NCI-H2081 (cell line): ENCODE measurements around the gene BMP8A.
A peak's percentile ranks its signal among the peaks of the same experiment; 100 is the strongest.
"Not testable (repeated sequence)": the region's sequence is repeated elsewhere in the genome, so short reads cannot be mapped to it uniquely, and the experiment has no call there.

Experiments used
- DNase-seq, 2 experiments: peaks; one replicate each; lab custom pipeline; 2025; lab: John Stamatoyannopoulos, UW

Gene BMP8A, protein sequence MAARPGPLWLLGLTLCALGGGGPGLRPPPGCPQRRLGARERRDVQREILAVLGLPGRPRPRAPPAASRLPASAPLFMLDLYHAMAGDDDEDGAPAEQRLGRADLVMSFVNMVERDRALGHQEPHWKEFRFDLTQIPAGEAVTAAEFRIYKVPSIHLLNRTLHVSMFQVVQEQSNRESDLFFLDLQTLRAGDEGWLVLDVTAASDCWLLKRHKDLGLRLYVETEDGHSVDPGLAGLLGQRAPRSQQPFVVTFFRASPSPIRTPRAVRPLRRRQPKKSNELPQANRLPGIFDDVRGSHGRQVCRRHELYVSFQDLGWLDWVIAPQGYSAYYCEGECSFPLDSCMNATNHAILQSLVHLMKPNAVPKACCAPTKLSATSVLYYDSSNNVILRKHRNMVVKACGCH

GRCh38 chr1:39491146-39491921, at the start of gene BMP8A:
Gene BMP8A, plus strand, starts transcription at chr1:39491636. Its CDS starts 356 bp downstream, at chr1:39491992.
- peak; percentile 78 to 84 for DNase-seq

DNA sequence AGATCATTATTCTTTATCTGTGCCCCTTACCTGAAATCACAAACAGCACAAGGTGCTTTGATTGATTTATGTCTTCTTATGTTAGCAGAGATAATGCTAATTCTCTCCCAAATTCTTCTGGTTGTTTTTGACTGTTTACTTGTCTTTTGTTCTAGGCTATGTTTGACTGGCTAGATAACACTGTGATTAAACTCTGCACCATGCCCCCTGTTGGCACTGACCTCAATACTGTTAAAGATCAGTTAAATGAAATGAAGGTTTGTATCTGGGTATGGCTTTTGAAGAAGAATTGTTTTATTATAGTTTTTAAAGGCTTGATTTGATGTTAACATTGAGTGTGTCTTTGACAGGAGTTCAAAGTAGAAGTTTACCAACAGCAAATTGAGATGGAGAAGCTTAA, 49.6 kb upstream of the BMP8A start:
- DNase-seq: no peak

DNA sequence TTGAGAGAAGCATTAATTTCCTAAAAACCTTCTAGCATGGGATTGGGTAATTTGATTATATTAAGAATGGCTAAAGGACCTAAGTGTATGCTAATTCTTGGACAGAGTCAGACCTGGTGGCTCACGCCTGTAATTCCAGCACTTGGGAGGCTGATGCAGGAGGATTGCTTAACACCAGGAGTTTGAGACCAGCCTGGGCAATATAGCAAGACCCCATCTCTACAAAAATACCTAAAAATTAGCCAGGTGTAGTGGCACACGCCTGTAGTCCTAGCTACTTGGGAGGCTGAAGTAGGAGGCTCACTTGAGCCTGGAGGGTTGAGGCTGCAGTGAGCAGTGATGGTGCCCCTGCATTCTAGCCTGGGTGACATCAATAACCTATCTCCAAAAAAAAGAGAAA, 45.9 kb upstream of the BMP8A start:
- no peak for DNase-seq

DNA sequence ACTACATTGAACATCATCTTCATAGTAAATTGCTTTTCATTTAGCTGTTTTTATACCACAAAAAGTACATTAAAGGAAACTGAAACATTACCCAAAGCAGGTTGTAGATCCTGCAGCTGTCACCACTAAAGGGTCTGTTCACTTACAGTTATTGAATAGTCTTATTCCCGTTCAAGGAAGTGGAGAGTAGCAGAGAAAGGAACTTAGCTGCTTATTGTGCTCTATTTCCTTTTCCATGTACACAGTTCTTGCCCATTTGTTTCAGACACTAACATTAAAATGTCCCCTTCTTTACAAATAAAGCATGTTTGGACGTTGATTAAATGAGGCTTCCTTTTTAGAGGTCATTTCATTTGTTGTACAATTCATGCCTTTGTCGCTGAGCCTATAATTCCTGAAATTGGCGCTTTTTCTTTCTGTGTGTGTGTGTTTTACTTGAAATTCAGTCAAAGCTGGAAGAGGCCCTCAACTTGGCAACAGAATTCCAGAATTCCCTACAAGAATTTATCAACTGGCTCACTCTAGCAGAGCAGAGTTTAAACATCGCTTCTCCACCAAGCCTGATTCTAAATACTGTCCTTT, 44.4 kb upstream of the BMP8A start:
- DNase-seq: no peak

- not testable (repeated sequence) for DNase-seq
These were observed 41.4 kb upstream of the BMP8A start for GRCh38 chr1:39450041-39450440.

- no peak for DNase-seq
These were observed 40.4 kb upstream of the BMP8A start for GRCh38 chr1:39450956-39451606.

GRCh38 chr1:39452081-39452480, 39.4 kb upstream of the BMP8A start:
- no peak for DNase-seq

DNA sequence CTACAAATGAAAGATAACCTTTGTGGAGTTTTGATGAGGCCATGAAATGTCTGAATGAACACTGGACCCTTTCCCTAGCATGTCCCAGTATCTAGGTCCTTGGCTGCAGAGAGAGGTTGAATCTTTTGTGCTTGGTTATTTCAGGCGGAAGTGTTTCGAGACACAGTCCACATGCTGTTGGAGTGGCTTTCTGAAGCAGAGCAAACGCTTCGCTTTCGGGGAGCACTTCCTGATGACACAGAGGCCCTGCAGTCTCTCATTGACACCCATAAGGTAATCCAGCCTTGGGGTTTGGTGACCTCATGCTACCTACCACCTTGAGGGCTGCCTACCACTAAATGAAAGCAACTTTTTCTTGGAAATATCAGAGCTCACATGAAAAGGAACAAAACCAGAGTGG, 38.9 kb upstream of the BMP8A start:
- DNase-seq: no peak

DNA sequence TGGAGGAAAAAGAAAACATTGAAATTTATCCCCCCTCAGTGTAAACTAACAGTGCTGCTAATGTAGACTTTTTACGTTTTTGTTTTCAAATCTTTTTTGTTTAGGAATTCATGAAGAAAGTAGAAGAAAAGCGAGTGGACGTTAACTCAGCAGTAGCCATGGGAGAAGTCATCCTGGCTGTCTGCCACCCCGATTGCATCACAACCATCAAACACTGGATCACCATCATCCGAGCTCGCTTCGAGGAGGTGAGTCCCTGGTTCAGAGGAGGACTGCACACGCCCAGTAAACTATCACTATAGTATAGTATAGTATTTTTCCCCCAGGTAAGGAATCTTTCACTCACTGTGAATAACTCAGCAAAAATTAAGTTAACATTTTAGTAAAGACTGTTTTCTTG, 37.8 kb upstream of the BMP8A start:
- DNase-seq: no peak

GRCh38 chr1:39458991-39459390, 32.4 kb upstream of the BMP8A start:
- DNase-seq: no peak

GRCh38 chr1:39462074-39462473, 29.4 kb upstream of the BMP8A start:
- no peak for DNase-seq

GRCh38 chr1:39466413-39467107, 24.9 kb upstream of the BMP8A start:
- DNase-seq: no peak

DNA sequence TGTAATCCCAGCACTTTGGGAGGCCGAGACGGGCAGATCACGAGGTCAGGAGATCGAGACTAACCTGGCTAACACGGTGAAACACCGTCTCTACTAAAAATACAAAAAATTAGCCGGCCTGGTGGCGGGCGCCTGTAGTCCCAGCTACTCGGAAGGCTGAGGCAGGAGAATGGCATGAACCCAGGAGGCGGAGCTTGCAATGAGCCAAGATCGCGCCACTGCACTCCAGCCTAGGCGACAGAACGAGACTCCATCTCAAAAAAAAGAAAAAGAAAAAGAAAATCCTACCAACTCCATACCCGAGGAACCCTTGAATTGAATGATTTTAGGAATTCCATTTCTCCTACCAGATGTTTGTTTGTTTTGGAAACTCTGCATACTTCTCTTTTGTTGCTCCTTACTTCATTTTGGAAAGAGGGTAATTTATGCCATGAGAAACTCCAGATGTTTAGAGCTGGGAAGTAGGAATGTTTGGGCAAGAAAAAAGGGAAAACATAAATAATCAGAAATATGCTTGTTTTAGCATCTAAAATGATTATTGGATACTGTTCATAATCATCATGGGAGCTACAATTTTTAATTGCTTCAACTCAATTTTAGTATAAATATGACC, 24.2 kb upstream of the BMP8A start:
- DNase-seq: not testable (repeated sequence)

DNA sequence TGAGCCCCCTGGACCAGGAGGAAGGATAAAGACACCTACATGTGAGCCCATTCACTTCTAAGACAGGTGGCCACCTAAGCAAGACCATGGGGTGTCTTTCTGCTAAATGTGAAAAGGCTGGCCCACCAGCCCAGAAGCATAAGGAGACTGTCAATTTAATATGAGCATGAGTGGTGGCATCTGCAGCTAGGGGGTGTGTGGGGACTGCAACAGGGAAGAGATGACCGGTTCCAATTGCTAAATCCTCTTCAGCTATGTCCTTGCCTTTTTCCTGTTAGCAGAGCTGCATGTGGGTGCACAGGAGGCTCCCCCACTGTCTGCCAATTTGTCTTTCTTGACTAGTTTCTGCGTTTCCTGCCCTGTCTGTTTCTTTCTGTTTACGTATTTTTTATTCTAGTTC, 22.3 kb upstream of the BMP8A start:
- DNase-seq: no peak

DNA sequence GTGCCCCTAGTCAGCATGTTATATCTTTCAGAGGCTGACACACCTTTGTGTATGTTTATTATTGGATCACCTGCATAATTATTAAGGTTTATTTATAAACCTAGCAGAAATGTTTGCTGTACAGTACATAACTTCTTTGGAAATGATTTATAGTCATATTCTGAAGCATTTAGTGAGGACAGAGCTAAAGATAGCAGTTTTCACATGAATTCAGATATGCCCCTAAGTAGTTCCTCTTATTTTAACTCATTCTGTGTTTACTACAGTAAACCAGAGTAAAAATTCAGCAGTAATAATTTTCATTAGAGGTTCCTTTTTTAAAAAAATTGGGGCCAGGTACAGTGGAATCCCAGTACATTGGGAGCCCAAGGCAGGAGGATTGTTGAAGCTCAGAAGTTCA, 21.4 kb upstream of the BMP8A start:
- no peak for DNase-seq

DNA sequence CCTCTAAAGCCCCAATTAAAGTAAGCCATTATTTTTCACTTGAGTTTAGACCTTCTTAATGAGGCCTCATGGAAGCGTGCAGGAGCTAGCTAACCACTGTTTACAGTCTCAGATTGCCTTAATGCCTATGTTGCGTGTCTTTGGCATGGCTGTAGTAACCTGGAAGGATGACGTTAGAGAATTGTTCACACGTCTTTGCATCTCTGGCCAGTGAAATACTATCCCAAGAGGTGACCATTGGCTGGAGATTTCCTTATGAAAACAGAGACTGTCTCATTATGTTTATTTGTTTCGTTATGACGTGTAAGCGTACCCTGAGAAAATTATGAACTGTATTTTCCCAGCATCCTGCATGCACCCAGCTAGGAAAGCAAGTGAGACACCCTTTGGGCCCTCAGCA, 18.6 kb upstream of the BMP8A start:
- DNase-seq: no peak

- no peak for DNase-seq
These were observed 18.1 kb upstream of the BMP8A start for GRCh38 chr1:39473324-39473723.

DNA sequence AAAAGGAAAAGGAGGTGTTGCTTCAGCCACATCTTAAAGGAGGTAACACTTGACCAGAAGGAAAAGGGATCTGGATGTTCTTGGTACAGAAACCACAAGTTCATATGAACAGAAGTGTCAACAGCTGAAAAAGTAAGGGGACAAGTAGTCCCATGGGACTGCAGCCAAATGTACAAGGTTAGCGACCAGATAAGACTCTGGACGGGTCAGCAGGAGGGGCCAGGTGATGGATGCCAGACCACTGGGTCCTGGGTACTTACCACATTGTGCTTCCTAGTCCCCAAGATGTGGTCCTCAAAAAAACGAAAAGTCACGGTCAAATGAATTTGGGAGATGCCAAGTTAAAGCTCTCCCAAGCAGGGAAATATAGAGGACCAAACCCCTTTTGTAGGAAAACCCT, 16.6 kb upstream of the BMP8A start:
- DNase-seq: no peak

DNA sequence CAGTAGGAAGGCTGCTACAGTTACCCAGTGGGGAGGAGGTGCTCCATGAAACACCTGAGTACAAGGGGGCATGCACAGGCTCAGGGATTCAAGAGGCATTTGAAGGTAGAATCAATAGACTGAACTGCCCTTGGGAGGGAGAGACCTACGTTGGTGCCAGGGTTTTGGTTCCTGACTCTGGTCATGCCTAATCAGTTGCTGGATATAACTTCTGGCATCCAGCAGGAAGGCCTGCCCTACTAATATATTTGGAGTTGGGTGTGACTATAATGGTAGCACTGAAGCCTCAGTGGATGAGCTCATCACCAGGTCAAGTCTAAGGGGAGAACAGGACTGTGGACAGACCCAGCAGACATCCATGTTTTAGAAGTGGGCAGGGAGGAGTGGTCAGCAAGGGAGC, 15.9 kb upstream of the BMP8A start:
- DNase-seq: not testable (repeated sequence)

GRCh38 chr1:39478126-39478915, 13.1 kb upstream of the BMP8A start:
- DNase-seq: no peak

DNA sequence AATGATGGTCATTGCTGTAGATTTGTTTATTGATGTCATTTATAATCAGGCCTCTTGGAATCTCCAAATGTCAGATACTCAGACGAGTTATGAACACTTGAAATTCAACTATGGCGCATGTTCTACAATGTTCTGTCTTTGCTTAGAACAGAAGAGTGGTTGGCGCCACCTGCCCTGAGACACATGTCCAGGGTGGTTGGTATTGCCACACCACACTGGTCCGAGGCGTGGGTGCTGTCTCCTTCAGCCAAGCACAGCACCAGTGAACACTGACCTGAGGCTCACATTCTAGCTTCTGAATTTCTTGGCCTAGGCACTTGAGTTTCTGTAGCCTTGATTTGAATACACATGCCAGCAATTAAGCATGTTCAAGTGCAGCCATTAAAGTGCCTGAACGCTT, 10.1 kb upstream of the BMP8A start:
- no peak for DNase-seq
